ENCODE results near the gene EVX1.

EVX1 gene

GRCh38 chr7:27242154-27242553 is 448 bp upstream of the EVX1 start:
- no peaks in the 10 kb centered on the region for H4K20me1 ChIP-seq (ENCODE audit: low read depth, low read length)
- no peaks in the 10 kb centered on the region for H3K27me3 ChIP-seq (ENCODE audit: low read length)
- TF ChIP-seq, protein P1, sequence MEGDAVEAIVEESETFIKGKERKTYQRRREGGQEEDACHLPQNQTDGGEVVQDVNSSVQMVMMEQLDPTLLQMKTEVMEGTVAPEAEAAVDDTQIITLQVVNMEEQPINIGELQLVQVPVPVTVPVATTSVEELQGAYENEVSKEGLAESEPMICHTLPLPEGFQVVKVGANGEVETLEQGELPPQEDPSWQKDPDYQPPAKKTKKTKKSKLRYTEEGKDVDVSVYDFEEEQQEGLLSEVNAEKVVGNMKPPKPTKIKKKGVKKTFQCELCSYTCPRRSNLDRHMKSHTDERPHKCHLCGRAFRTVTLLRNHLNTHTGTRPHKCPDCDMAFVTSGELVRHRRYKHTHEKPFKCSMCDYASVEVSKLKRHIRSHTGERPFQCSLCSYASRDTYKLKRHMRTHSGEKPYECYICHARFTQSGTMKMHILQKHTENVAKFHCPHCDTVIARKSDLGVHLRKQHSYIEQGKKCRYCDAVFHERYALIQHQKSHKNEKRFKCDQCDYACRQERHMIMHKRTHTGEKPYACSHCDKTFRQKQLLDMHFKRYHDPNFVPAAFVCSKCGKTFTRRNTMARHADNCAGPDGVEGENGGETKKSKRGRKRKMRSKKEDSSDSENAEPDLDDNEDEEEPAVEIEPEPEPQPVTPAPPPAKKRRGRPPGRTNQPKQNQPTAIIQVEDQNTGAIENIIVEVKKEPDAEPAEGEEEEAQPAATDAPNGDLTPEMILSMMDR (IDR thresholded peaks at IDR 0.05; ENCODE audit: insufficient read depth, low read length, poor library complexity, severe bottlenecking), result no peak
- no peak for TF ChIP-seq EZH2phosphoT487 (conservative IDR thresholded peaks at IDR 0.05; ENCODE audit: low read length)
- no peak overlapping the region for H3K4me2 ChIP-seq (ENCODE audit: low read depth, low read length, poor library complexity, severe bottlenecking)
- H3K9me3 ChIP-seq (ENCODE audit: insufficient read depth, low read length), result no peaks in the 10 kb centered on the region
- no peak overlapping the region for H3K27ac ChIP-seq (ENCODE audit: low read depth, low read length)
- H3K36me3 ChIP-seq (ENCODE audit: low read length), result no peaks in the 10 kb centered on the region
- no peak overlapping the region for H3K9ac ChIP-seq (ENCODE audit: low read length)
- H2AFZ ChIP-seq (ENCODE audit: low read depth, low read length, severe bottlenecking), result no peak overlapping the region
- H3K4me3 ChIP-seq (ENCODE audit: insufficient read depth, low read length, poor library complexity, severe bottlenecking), result no peak overlapping the region
- no peaks in the 10 kb centered on the region for H3K79me2 ChIP-seq (ENCODE audit: insufficient read depth, low read length)
- H3K9me2 ChIP-seq (replicated peaks; ENCODE audit: insufficient read depth, low read length), result no peaks in the 10 kb centered on the region
- no peaks in the 10 kb centered on the region for H3F3A ChIP-seq (ENCODE audit: insufficient read depth)

GRCh38 chr7:27243340-27244163 is 950 bp downstream of the EVX1 start:
- no peaks in the 10 kb centered on the region for H3F3A ChIP-seq (ENCODE audit: insufficient read depth)
- H3K36me3 ChIP-seq (ENCODE audit: low read length), result no peaks in the 10 kb centered on the region
- no peak overlapping the region for H3K4me3 ChIP-seq (ENCODE audit: insufficient read depth, low read length, poor library complexity, severe bottlenecking)
- H3K4me2 ChIP-seq (ENCODE audit: low read depth, low read length, poor library complexity, severe bottlenecking), result no peak overlapping the region
- no peaks in the 10 kb centered on the region for H3K27me3 ChIP-seq (ENCODE audit: low read length)
- H3K9me3 ChIP-seq (ENCODE audit: insufficient read depth, low read length), result no peaks in the 10 kb centered on the region
- H3K79me2 ChIP-seq (ENCODE audit: insufficient read depth, low read length), result no peaks in the 10 kb centered on the region
- H3K9ac ChIP-seq (ENCODE audit: low read length), result no peak overlapping the region
- TF ChIP-seq EZH2phosphoT487 (conservative IDR thresholded peaks at IDR 0.05; ENCODE audit: low read length), result no peak
- TF ChIP-seq, protein P1 (IDR thresholded peaks at IDR 0.05; ENCODE audit: insufficient read depth, low read length, poor library complexity, severe bottlenecking), result no peak
- H2AFZ ChIP-seq (ENCODE audit: low read depth, low read length, severe bottlenecking), result no peak overlapping the region
- no peak overlapping the region for H3K27ac ChIP-seq (ENCODE audit: low read depth, low read length)
- H4K20me1 ChIP-seq (ENCODE audit: low read depth, low read length), result no peaks in the 10 kb centered on the region
- H3K9me2 ChIP-seq (replicated peaks; ENCODE audit: insufficient read depth, low read length), result no peaks in the 10 kb centered on the region

DNA sequence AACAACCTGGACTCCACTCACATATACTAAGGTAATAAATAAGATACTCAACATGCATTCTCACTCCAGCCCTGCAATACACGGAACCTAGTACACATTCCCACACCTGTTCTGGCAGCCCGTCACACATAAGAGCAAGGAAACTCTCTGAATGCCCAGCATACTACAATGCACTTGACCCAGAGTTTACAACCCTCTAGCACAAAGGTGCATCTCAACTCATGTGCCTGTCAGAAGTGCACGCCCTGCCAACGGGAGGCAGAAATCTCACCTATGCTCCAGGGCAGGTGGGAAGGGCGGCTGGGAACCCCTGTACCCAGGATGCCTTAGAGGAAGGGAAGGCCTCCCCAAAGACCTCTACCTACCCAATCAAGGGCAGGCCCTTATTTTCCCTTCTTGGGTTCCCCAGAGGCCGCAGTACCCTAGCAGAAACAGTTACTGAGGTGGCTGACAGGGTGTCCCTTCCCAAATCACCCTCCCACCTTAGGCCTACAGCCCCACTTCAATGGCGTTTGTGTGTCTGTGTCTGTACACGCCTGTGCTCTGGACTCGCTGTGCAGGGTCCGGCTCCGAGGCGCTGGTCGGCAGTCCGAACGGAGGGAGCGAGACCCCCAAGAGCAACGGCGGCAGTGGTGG is 2.0 kb downstream of the EVX1 start:
- Histone ChIP-seq H3K27me3 (ENCODE audit: low read length) (no peaks in the 10 kb centered on the region), H2AFZ (ENCODE audit: low read depth, low read length, severe bottlenecking) (no peak overlapping the region), H4K20me1 (ENCODE audit: low read depth, low read length) (no peaks in the 10 kb centered on the region), H3K27ac (ENCODE audit: low read depth, low read length) (no peak overlapping the region), H3K36me3 (ENCODE audit: low read length) (no peaks in the 10 kb centered on the region), H3K9me2 (replicated peaks; ENCODE audit: insufficient read depth, low read length) (no peaks in the 10 kb centered on the region), H3K4me3 (ENCODE audit: insufficient read depth, low read length, poor library complexity, severe bottlenecking) (no peak overlapping the region), H3K9me3 (ENCODE audit: insufficient read depth, low read length) (no peaks in the 10 kb centered on the region), H3K4me2 (ENCODE audit: low read depth, low read length, poor library complexity, severe bottlenecking) (no peak overlapping the region), H3K9ac (ENCODE audit: low read length) (no peak overlapping the region), H3K79me2 (ENCODE audit: insufficient read depth, low read length) (no peaks in the 10 kb centered on the region), H3F3A (ENCODE audit: insufficient read depth) (no peaks in the 10 kb centered on the region)
- no peak for TF ChIP-seq EZH2phosphoT487 (conservative IDR thresholded peaks at IDR 0.05; ENCODE audit: low read length)
- TF ChIP-seq, protein P1 (IDR thresholded peaks at IDR 0.05; ENCODE audit: insufficient read depth, low read length, poor library complexity, severe bottlenecking), result no peak
